Fibroblast of lung (primary cell): ENCODE results near the gene TAS2R3. TPM values are rescaled to one million over a fixed set of nuclear protein-coding genes. Genes with fewer than 3 reads are reported as not detected.
"Not testable (repeated sequence)": the region's sequence is repeated elsewhere in the genome, so short reads cannot be mapped to it uniquely, and the experiment has no call there.

Experiments
- DNase-seq, 2 donors: peaks; one replicate each; pipeline versions ENCODE4 v3.0.0 to v3.0.0-alpha.2; 2010; ENCODE audit warnings: low read depth in 2 of 2
- H2AFZ ChIP-seq: 2 replicates; pipeline ENCODE4 v1.5.1; 2012; ENCODE audit warnings: low read length, control low read depth, inconsistent platforms
- H3K27ac ChIP-seq: 2 replicates; pipeline ENCODE4 v1.5.1; 2011; ENCODE audit warnings: low read length, control low read depth; ENCODE audit not compliant: insufficient read depth
- H3K27me3 ChIP-seq: 2 replicates; pipeline ENCODE4 v1.5.1; 2011; ENCODE audit warnings: mild to moderate bottlenecking, low read length; ENCODE audit not compliant: control insufficient read depth, insufficient read depth
- H3K36me3 ChIP-seq: 2 replicates; pipeline ENCODE4 v1.5.1; 2011; ENCODE audit warnings: low read length; ENCODE audit not compliant: control insufficient read depth, insufficient read depth
- H3K4me1 ChIP-seq: 2 replicates; pipeline ENCODE4 v1.5.1; 2011; ENCODE audit warnings: low read length; ENCODE audit not compliant: control insufficient read depth, insufficient read depth; ENCODE audit errors: extremely low read depth
- H3K4me2 ChIP-seq: 2 replicates; pipeline ENCODE4 v1.5.1; 2011; ENCODE audit warnings: low read length, control low read depth; ENCODE audit not compliant: insufficient read depth; ENCODE audit errors: extremely low read depth
- H3K4me3 ChIP-seq, 4 experiments: fragments of 200-600 bp in 1 of 4; sonication (generic) in 1 of 4; replicated peaks in 1 of 4; 2 replicates each; pipeline ENCODE4 v1.5.1; 2011 to 2016; ENCODE audit warnings: low read length in 4 of 4, low read depth in 3 of 4, mild to moderate bottlenecking in 3 of 4, control low read depth in 2 of 4, inconsistent platforms in 1 of 4, mixed read lengths in 1 of 4; ENCODE audit not compliant: insufficient read depth in 1 of 4; ENCODE audit errors: control extremely low read depth in 1 of 4
- H3K79me2 ChIP-seq: 2 replicates; pipeline ENCODE4 v1.5.1; 2012; ENCODE audit warnings: mild to moderate bottlenecking, low read length, inconsistent platforms; ENCODE audit not compliant: control insufficient read depth, insufficient read depth
- H3K9ac ChIP-seq: 2 replicates; pipeline ENCODE4 v1.5.1; 2011; ENCODE audit warnings: mild to moderate bottlenecking, low read length, control low read depth; ENCODE audit not compliant: insufficient read depth
- H3K9me3 ChIP-seq: 2 replicates; pipeline ENCODE4 v1.5.1; 2012; ENCODE audit warnings: low read depth, low read length; ENCODE audit not compliant: control insufficient read depth, insufficient read depth
- H4K20me1 ChIP-seq: 2 replicates; pipeline ENCODE4 v1.5.1; 2011; ENCODE audit warnings: low read length; ENCODE audit not compliant: control insufficient read depth, insufficient read depth; ENCODE audit errors: extremely low read depth
- CTCF ChIP-seq, 2 donors: IDR thresholded peaks in 1 of 2; conservative IDR thresholded peaks in 1 of 2; 1 replicate in 1 of 2; 2 replicates in 1 of 2; pipeline ENCODE4 v1.5.1; 2011 to 2012; ENCODE audit warnings: low read length in 2 of 2, control low read depth in 1 of 2, inconsistent platforms in 1 of 2, low read depth in 1 of 2, mild to moderate bottlenecking in 1 of 2
- EZH2 ChIP-seq: IDR thresholded peaks from 2 replicates; pipeline ENCODE4 v1.5.1; 2012; ENCODE audit warnings: low read length, control low read depth, mild to moderate bottlenecking; ENCODE audit errors: missing control alignments
- polyA plus RNA-seq, 2 donors: library from polyadenylated mRNA; depleted of rRNA in 1 of 2; stranded (reverse) in 1 of 2; unstranded in 1 of 2; fragments of >200 nt; gene quantifications; 2 replicates each; pipeline ENCODE4 v1.2.1, GENCODE V29; 2011 to 2012; ENCODE audit warnings: missing spikeins in 1 of 2
- total RNA-seq: library from RNA; depleted of rRNA; stranded (reverse); fragments of >200 nt; gene quantifications from 2 replicates; pipeline ENCODE4 v1.2.1, GENCODE V29; 2014

Gene TAS2R3
- total and polyA plus RNA-seq, 2 donors (not counting 1 experiment from before 2014, with no cell fraction given), result 0.06 to 2.8 TPM

- no peaks in the 10 kb centered on the region for H3K79me2 ChIP-seq
- H3K9me3 ChIP-seq, result no peaks in the 10 kb centered on the region
- no peaks in the 10 kb centered on the region for H4K20me1 ChIP-seq
- H3K4me1 ChIP-seq, result no peaks in the 10 kb centered on the region
- no peaks in the 10 kb centered on the region for H3K27me3 ChIP-seq
- peak in 1 of 2 donors; percentile 35 for TF ChIP-seq CTCF (conservative IDR thresholded peaks at IDR 0.05 in 1 of 2, IDR thresholded peaks at IDR 0.05 in 1 of 2; ENCODE audit: low read depth in 1 of 2, low read length in 2 of 2)
- TF ChIP-seq EZH2, result no peak
- H3K9ac ChIP-seq, result no peak overlapping the region
- peaks cover 10% of the 10 kb centered on the region for H3K36me3 ChIP-seq
- H3K27ac ChIP-seq, result no peak overlapping the region
- H3K4me2 ChIP-seq, result no peak overlapping the region
- DNase-seq, result peak in 1 of 2 donors; percentile 3
- H2AFZ ChIP-seq, result no peak overlapping the region
- H3K4me3 ChIP-seq, result no peak overlapping the region
Observed at GRCh38 chr7:141752634-141753033, 11.3 kb upstream of the TAS2R3 start.

DNA sequence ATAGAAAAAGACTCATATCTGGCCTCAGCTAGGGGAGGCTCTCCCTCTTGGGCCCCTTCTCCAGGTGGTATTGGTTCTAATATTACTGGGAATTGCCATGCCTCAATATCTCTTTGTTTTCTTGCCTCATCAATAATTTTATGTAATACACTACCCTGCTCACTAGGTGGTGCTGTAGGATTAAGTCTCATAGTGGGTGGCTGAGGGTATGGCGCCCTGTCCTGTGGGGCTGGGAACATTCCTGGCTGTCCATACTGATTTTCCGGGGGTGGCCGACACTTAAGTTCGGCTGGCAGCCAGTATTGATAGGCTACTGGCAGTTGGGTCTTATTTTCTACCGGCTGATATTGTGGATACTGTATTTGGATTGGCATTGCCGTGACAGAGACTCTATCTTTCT lies 9.0 kb upstream of the TAS2R3 start:
- peak; percentile 3 to 33 for DNase-seq
- TF ChIP-seq CTCF (conservative IDR thresholded peaks at IDR 0.05 in 1 of 2, IDR thresholded peaks at IDR 0.05 in 1 of 2; ENCODE audit: low read depth in 1 of 2, low read length in 2 of 2) (peak; percentile 15 to 48), EZH2 (no peak)
- peaks cover 8% of the 10 kb centered on the region for H3K36me3 ChIP-seq

DNA sequence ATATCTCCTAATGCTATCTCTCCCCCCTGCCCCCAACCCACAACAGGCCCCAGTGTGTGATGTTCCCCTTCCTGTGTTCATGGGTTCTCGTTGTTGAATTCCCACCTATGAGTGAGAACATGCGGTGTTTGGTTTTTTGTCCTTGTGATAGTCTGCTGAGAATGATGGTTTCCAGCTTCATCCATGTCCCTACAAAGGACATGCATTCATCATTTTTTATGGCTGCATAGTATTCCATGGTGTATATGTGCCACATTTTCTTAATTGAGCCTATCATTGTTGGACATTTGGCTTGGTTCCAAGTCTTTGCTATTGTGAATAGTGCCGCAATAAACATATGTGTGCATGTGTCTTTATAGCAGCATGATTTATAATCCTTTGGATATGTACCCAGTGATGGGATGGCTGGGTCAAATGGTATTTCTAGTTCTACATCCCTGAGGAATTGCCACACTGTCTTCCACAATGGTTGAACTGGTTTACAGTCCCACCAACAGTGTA lies 6.2 kb downstream of the TAS2R3 start:
- not testable (repeated sequence) for H3K9ac ChIP-seq, H3K36me3 ChIP-seq, H3K4me3 ChIP-seq, H3K4me1 ChIP-seq, H3K27ac ChIP-seq, H4K20me1 ChIP-seq, H3K4me2 ChIP-seq, H2AFZ ChIP-seq, DNase-seq, H3K27me3 ChIP-seq, H3K9me3 ChIP-seq, H3K79me2 ChIP-seq

More for the DNA sequence above, 9.0 kb upstream of the TAS2R3 start:
- no peak overlapping the region for H3K4me3 ChIP-seq
- H2AFZ ChIP-seq, result no peak overlapping the region
- no peaks in the 10 kb centered on the region for H3K4me1 ChIP-seq
- no peaks in the 10 kb centered on the region for H3K27me3 ChIP-seq
- no peak overlapping the region for H3K27ac ChIP-seq
- no peaks in the 10 kb centered on the region for H4K20me1 ChIP-seq
- H3K9ac ChIP-seq, result no peak overlapping the region
- no peak overlapping the region for H3K4me2 ChIP-seq
- no peaks in the 10 kb centered on the region for H3K9me3 ChIP-seq
- no peaks in the 10 kb centered on the region for H3K79me2 ChIP-seq
